G401 (cell line): ENCODE results near the gene PNMA5. TPM values are rescaled to one million over a fixed set of nuclear protein-coding genes. Genes with fewer than 3 reads are reported as not detected.
"Not testable (repeated sequence)": the region's sequence is repeated elsewhere in the genome, so short reads cannot be mapped to it uniquely, and the experiment has no call there.

Experiments used
- DNase-seq: peaks from one replicate; pipeline ENCODE4 v3.0.0-alpha.2; 2015; ENCODE audit warnings: low spot score
- in situ Hi-C: cut with HindIII; loops from 2 replicates; pipeline ENCODE4 v1.10.0; 2016; ENCODE audit warnings: low sequenced_read_pairs, mixed read lengths
- total RNA-seq: library from RNA; depleted of rRNA; stranded (reverse); fragments of >200 nt; shearing (Covaris generic); gene quantifications from 2 replicates; pipeline ENCODE4 v1.2.3, GENCODE V29; 2014; rRNA removed

The PNMA5 gene
- total RNA-seq: not detected in 2 replicates

DNA sequence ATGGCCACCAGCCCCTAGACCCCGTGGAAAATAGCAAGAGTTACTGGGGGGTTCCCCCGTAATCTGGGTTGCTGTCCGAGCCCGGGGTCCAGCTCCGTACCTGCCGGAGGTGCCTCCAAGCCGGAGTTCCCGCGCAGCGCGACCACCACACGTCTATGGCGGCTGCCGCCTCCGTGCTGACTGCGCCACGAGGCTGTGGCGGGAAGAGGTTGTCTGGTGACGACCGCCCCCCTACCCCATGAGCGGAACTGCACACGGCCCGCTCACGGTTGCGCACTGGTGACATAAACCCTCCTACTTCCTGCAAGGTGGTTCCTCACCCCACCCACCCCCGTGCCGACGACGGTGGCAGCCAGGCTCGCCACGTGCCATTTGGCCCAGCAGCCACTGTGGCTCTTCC, at the start of gene PNMA5:
TSS of gene PNMA5 (minus strand) at position 184 of the 400 bp plus-strand sequence. CDS start 2,518 bp downstream, outside the sequence.
- DNase-seq: no peak
- in situ Hi-C loops: no loop called here

DNA sequence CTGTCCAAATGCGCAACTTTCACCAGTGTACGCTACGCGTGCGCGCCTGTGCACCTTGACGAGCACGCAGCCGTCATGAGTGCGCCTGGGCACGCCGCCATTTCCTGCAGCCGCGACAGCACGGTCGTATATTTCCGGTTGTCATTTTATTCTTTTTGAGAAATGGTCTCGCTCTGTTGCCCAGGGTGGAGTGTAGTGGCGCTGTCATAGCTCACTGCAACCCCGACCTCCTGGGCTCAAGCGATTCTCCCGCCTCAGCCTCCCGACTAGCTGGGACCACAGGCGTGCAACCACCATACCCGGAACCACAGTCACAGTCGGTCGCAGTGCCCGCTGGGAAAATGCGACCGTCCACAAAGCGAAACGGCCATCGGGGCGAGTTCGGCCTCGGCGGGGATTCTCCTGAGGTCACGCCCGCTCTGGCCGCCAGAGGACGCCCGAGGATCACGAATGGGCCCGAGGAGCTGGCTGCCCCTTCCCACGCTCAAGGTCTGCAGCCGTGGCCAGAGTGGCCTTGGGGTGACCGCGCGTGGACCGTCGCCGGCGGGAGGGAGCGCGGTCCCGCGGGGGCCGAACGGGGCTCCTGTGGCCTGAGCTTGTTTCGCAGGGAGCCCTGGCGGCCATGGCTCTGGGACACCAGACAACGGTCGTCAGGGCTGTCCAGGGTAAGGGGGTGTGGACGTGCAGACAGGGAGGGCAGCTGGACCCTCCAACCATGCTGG, 38.6 kb upstream of the PNMA5 start:
- in situ Hi-C loops: no loop called here
- DNase-seq: peak; percentile 53

DNA sequence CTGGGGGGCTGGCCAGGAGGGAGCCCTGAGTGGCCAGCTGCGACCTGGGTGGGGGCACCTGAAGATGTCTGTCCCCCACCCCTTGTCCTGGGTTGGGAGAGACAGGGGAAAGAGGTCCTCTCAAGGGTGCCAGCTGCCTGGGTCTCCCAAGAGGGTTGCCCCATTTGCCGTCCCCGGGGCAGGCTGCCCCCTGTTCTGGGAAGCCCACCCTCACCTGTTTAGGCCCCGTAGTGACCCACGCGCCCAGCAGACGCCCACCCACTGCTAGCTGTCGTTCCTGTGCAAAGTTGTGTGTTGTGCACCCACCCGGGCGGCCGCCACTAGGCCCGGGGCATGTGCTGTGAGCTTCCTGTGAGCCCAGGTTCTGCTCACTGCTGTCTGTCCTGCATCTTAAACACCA, 36.9 kb upstream of the PNMA5 start:
- in situ Hi-C loops: no loop called here
- no peak for DNase-seq

DNA sequence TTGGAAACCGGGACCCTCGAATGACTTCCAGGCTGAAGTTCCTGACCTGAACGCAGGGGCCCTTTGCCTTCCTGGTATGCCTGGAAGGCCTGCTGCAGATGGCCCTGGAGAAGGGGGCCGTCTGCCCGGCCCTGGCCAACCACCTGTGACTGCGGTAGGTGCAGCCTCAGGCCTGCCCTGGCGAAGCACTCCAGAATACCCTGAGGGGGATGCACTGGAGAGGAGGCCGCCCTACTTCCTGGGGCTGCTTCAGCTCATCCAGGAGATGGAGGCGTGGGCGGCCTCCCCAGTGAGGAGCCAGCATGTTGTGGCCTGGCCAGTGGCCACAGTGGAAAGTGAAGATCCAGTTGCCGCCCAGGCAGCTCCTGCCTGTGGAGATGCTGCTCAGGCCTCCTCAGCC, 36.0 kb upstream of the PNMA5 start:
- in situ Hi-C loops: no loop called here
- DNase-seq: no peak

DNA sequence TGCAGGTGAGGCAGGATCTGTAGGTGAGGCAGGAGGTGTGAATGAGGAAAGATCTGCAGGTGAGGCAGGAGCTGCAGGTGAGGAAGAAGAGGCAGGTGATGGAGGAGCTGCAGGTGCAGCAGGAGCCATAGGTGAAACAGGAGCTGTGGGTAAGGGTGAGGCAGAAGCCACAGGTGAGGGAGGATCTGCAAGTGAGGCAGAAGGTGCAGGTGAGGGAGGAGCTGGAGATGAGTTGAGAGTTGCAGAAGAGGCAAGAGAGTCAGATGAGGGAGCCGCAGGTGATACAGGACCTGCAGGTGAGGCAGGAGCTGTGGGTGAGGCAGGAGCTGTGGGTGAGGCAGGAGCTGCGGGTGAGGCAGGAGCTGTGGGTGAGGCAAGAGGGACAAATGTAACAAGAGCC, 35.2 kb upstream of the PNMA5 start:
- no peak for DNase-seq
- in situ Hi-C loops: no loop called here

DNA sequence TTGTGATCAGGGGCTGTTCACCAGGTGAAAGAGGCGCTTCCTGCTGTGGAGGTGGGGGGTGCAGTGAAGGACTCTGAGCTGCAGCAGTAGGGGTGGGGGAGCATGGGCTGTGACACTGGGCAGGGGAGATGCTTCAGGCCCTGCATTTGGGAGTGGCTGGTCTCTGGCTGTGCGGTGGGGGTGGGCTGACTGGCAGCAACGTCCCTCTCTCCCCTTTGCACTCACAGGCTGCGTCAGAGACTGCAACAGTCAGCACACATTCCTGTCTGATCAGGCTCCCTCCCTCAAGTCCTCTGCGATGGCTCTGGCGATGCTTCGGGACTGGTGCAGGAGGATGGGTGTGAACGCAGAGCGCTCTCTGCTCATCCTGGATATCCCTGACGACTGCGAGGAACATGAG, 34.6 kb upstream of the PNMA5 start:
- DNase-seq, in situ Hi-C loops: not testable (repeated sequence)

DNA sequence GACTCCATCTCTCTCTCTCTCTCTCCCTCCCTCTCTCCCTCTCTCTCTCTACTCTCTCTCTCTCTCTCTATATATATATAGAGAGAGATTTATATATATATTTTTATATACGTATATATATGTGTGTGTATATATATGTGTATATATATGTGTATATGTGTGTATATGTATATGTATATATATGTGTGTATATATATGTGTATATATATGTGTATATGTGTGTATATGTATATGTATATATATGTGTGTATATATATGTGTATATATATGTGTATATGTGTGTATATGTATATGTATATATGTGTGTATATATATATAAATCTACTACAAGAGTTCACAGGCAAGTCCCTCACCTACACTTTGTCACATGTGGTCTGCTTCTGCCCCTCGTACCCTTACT, 32.6 kb upstream of the PNMA5 start:
- in situ Hi-C loops, DNase-seq: not testable (repeated sequence)

DNA sequence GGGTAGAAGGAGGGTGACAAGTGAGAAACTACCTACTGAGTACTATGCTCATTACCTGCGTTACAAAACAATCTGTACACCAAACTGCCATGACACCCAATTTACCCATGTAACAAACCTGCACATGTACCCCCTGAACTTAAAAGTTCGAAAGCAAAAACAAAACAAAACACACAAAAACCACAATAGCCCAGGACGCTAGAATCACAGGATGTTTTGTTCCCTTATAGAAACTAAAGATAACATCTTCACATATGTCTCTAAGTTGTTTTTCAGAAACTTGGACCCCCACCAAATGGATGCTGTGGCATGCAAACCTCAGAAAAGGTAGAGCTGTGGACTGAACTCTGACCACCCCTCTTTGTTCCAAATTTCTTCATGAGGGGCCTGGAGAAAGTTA, 25.2 kb upstream of the PNMA5 start:
- no peak for DNase-seq
- in situ Hi-C loops: no loop called here

DNA sequence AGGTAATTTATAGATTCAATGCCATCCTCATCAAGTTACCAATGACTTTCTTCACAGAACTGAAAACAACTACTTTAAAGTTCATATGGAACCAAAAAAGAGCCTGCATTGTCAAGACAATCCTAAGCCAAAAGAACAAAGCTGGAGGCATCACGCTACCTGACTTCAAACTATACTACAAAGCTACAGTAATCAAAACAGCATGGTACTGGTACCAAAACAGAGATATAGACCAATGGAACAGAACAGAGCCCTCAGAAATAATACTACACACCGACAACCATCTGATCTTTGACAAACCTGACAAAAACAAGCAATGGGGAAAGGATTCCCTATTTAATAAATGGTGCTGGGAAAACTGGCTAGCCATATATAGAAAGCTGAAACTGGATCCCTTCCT, 23.3 kb upstream of the PNMA5 start:
- in situ Hi-C loops, DNase-seq: not testable (repeated sequence)

DNA sequence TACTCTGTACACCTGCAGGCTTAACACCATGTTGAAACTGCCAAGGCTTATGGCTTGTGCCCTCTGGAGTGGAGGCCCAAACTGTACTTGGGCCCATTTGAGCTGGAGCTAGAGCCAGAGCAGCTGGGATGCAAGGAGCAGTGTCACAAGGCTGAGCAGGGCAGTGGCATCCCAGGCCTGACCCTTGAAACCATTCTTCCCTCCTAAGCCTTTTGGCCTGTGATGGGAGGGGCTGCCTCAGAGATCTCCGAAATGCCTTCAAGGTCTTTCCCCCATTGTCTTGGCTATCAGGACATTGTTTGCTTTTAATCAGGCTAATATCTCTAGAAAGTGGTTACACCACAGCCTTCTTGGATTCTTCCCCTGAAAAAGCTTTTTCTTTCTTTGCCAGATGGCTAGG, 10.9 kb upstream of the PNMA5 start:
- no peak for DNase-seq
- in situ Hi-C loops: no loop called here

DNA sequence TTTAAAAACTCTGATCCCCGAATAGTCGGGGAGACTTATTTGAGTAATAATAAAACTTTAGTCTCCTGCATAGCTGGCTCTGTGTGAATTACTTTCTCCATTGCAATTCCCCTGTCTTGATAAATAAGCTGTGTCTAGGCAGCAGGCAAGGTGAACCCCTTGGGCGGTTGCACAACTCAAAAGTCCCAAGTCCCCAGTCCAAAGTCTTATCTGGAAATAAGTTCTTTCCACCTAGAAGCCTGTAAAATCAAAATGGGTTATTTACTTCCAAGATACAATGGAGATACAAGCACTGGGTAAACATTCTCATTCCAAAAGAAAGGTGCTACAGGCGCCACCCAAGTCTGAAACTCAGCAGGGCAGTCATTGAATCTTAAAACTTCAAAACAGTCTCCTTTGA, 10.1 kb upstream of the PNMA5 start:
- in situ Hi-C loops: no loop called here
- DNase-seq: no peak

DNA sequence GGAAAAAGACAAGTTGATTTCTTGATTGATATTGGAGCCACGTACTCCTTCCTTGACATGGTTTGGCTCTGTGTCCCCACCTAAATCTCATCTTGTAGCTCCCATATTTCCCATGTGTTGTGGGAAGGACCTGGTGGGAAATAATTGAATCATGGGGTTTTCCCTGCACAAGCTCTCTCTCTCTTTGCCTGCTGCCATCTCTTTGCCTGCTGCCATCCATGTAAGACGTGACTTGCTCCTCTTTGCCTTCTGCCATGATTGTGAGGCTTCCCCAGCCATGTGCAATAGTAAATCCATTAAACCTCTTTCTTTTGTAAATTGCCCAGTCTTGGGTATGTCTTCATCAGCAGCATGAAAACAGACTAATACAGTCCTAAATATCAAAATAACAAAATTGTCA, 8.3 kb upstream of the PNMA5 start:
- DNase-seq, in situ Hi-C loops: not testable (repeated sequence)

DNA sequence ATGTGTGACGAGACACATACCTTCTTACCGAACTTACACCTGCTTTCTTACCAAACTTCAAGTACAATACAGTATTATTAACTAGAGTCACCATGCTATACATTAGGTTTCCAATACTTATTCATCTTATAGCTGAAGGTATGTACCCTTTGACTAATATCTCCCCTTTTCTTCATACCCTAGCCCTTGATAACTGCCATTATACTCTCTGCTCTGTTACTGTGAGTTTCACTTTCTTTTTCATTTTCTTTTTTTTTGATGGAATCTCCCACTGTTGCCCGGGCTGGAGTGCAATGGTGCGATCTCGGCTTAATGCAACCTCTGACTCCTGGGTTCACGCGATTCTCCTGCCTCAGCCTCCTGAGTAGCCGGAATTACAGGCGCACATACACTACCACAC, 3.4 kb upstream of the PNMA5 start:
- DNase-seq: no peak

DNA sequence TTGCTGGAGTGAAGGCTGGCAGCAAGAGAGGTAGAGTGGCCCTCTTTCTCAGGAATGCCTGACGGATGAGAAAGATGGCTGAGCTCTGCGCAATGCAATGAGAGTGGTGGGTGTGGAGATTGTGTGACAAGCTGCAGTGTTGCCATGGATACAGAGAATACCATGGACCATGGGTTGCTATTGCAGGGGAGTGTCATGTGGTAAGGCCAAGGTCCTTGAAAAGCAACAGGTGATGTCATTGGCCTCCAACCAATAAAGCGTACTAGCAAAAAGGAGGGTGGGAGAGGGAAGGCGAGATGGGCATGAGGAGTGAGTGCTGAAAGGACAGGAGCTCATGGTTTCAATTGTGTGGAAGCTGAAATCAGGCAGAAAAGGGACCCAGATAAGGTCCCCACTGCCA, 1.8 kb downstream of the PNMA5 start:
- DNase-seq: no peak
- in situ Hi-C loops: no loop called here

More for the DNA sequence above, 3.4 kb upstream of the PNMA5 start:
- in situ Hi-C loops: no loop called here

DNA sequence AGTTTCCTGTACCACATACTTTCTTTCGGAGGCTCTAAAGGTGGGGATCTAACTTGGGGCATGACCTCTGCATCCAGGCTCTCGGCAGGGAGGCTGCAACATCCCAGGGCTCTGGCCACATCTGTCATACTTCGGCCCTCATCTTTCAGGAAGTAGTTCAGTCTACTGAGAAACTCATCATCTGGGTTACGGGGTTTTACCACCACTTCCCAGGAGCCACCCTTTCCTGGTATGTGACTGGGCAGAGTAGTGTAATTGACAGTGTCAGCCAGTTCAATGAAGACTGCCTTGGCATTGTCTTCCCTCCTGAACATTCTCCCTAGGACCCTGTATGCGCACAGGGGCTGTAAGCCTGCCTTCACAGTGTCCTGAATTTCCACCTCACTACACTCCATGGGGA, 2.8 kb downstream of the PNMA5 start:
- in situ Hi-C loops: no loop called here
- no peak for DNase-seq

DNA sequence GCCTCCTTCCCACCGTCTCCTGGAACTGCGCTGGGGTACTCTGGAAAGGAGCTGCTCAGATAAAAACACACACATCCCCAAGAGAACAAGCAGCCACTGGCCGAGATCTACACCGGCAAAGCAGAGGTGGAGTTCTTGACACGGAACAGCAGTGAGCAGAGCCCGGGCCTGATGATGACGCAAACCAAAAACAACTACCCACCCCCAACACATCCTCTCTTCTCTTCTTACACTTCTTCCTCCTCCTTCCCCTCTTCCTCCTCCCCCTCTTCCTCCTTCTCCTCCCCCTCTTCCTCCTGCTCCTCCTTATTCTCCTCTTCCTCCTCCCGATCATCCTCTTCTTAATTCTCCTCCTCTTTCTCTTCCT, 4.6 kb downstream of the PNMA5 start:
- in situ Hi-C loops: no loop called here
- DNase-seq: no peak

DNA sequence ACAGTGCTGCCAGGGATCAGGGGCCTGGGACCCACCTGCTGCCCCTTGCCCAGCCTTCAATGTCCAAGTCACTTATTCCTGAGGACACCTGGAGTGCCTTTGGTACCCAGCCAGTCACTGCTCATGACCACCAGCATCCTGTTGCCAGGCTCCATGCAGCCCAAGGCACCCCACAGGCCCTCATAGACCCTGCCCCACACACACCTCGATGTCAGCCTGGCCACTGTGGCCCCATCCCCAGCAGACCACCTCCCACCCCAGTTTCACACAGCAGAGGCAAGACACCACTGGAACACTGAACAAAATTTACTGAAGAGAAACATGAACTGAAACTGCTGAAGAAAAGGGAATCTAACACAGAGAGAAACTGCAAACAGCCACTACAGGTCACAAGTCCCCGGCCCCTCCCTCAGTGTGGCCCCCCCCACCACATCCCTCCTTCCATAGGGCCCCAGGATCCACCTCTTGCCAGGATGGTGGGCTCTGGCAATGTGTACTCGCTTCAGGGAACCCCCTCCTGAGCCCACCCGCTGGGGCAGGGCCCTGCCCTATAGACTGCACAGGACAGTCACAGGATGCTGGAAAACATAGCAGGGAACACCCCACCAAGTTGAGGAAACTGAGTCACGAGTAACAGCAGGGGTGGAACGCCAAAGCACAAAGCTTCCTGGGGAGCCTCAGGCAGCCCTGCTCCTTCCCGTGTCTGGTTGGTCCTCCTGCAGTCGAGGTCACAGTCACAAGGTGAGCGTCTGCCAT, 5.2 kb downstream of the PNMA5 start:
- no peak for DNase-seq
- in situ Hi-C loops: no loop called here

DNA sequence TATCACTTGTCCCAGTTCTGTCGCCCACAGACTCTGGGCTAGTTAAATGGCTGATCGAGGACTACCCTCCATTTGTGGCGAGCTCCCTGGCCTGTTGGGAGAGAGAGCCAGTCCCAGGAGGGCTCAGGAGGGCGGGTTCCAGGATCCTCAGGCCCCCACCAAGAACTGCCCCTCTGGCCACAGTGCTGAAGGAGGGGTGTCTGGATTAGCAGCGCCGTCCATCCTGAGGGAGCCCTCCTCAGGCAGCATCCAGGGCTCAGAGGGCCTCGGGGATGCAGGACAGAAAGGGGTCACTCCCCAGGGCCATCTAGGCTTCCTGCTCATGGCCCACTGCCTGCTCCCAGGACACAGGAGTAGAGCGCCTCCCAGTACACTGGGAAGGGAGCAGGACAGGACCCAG, 6.1 kb downstream of the PNMA5 start:
- DNase-seq: no peak
- in situ Hi-C loops: no loop called here

DNA sequence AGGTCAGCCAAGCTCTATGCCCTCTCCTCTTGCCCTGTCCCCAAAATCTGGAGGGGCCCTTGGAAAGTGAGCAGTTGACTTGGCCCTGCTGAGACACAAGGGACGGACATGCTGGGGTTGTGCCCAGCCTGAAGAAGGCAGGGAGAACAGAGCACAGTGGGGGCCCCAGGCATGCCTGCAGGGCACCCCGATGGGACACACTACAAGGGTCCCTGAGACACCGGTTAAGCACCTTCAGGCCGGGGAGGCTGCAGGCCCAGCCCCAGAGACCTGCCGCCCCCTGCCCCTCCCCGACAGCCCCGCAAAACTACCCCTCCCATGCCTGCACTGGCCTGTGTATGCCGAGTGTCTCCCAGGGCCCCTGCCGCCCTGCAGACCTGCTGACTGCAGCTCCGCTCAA, 6.8 kb downstream of the PNMA5 start:
- in situ Hi-C loops, DNase-seq: not testable (repeated sequence)

DNA sequence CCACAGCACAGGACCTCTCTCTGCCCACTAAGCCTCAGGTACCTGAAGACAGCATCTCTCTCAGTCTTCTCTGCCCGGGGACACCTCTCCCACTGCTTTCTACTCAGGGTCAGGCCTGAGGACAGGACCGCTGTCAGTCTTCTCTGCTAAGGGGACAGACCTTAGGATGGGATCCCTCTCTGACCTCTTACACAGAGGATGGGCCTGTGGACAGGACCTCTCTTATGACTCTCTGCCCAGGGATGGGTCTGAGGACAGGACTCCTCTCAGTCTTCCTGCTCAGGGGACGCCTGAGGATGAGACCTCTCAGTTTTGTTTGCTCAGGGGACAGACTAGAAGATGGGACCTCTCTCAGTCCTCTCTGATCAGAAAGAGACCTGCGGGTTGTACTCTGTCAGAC, 8.5 kb downstream of the PNMA5 start:
- DNase-seq, in situ Hi-C loops: not testable (repeated sequence)

DNA sequence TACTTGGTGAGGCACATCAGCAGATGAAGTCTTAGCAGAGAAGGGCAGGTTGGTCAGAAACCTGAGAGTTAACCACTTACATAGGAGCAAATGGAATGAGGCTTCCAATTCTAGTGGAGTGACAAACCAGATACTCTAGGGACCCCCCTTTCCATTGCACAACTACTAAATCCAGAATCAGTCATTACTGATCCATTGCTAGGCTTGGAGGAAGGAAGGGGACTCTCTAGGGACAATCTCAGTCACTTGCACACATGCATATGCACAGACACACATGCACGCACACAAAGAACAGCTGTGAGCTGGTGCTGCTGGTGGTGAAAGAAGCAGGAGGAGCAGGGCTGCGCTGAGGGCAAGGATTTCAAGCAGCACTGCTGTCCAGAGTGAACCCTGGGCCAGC, 25.7 kb downstream of the PNMA5 start:
- in situ Hi-C loops: no loop called here
- no peak for DNase-seq
